Measurements from ENCODE around the gene HS3ST5.
"Not testable (repeated sequence)": the region's sequence is repeated elsewhere in the genome, so short reads cannot be mapped to it uniquely, and the experiment has no call there.

HS3ST5 gene

DNA sequence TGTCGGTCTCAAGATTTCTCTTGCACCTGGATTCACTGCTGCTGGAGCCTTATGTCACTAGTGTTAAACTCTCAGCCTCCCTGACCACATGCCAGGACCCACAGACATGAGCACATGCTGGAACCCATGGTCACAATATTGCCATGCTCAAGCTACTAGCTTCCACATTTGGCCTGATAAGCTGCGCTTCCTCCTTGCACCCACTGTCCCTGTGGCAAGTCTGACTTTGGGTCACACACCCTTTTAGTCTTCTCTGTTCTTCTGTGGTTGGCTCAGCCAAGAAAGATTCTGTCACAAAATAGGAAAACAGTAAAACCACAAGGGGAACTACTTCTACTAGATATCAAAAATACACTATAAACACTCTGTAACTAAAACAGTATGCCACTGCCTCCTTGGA lies 303.0 kb downstream of the HS3ST5 start:
- no peak overlapping the region for H3K27ac ChIP-seq
- no peak for TF ChIP-seq ZFX (IDR thresholded peaks at IDR 0.05; ENCODE audit: borderline replicate concordance)
- TF ChIP-seq, protein P1, sequence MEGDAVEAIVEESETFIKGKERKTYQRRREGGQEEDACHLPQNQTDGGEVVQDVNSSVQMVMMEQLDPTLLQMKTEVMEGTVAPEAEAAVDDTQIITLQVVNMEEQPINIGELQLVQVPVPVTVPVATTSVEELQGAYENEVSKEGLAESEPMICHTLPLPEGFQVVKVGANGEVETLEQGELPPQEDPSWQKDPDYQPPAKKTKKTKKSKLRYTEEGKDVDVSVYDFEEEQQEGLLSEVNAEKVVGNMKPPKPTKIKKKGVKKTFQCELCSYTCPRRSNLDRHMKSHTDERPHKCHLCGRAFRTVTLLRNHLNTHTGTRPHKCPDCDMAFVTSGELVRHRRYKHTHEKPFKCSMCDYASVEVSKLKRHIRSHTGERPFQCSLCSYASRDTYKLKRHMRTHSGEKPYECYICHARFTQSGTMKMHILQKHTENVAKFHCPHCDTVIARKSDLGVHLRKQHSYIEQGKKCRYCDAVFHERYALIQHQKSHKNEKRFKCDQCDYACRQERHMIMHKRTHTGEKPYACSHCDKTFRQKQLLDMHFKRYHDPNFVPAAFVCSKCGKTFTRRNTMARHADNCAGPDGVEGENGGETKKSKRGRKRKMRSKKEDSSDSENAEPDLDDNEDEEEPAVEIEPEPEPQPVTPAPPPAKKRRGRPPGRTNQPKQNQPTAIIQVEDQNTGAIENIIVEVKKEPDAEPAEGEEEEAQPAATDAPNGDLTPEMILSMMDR (IDR thresholded peaks at IDR 0.05) = no peak

DNA sequence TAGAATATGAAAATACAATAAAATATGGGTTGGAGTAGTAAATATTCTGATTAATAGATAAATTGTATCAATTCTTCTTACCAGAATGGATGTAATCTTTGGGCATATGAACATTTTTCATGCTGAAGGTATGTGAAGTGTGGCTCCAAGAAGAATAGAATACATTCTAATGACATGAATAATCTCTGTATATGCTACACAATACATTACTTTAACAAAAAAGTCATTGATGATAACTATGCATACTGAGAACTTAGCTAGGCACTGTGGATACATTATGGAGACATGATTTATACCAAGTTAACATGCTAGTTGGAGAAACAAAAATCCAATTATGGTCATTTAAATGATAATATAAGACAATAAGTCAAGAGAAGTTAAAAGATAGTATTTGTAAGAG lies 309.2 kb downstream of the HS3ST5 start:
- no peak for TF ChIP-seq ZFX (IDR thresholded peaks at IDR 0.05; ENCODE audit: borderline replicate concordance)
- H3K27ac ChIP-seq = no peak overlapping the region

DNA sequence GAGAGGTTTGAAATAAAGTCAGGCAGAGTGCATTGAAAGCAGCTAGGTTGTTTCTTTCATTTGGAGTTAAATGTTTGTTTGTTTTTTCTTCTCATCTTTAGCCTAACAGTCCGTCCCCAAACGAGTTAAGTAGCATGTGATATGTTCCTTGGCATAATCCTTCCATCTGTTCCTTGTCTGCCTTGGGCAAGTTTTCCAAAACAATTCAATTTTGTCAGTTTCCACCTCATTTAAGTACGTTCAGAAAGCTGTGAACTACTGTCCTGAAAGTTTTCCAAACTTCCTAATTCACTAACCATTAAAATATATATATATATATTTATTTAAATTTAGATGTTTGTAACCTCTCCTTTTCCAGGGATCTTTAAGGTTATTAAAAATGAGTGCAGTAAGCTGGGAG lies 310.1 kb downstream of the HS3ST5 start:
- TF ChIP-seq, protein P1 (IDR thresholded peaks at IDR 0.05) = no peak
- no peak for TF ChIP-seq ZFX (IDR thresholded peaks at IDR 0.05; ENCODE audit: borderline replicate concordance)
- no peak overlapping the region for H3K27ac ChIP-seq

DNA sequence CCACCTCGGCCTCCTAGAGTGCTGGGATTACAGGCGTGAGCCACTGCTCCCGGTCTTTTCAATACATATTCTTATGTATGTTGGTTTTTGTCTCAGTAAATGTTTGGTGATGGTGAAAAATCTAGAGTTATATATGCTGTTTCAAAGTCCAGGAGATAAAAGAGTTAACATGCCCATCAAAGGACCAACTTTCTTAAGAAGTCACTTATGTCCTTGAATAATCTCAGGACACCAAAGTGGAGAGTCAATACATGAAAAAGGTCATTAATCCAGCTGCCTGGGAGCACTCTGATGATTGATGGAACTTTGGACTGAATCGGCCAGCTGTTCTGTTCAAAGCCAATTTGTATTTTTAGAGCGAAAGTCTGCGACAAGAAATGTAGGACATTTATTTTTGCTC lies 312.1 kb downstream of the HS3ST5 start:
- no peak for TF ChIP-seq ZFX (IDR thresholded peaks at IDR 0.05; ENCODE audit: borderline replicate concordance)
- TF ChIP-seq, protein P1 (IDR thresholded peaks at IDR 0.05) = no peak
- no peak overlapping the region for H3K27ac ChIP-seq

DNA sequence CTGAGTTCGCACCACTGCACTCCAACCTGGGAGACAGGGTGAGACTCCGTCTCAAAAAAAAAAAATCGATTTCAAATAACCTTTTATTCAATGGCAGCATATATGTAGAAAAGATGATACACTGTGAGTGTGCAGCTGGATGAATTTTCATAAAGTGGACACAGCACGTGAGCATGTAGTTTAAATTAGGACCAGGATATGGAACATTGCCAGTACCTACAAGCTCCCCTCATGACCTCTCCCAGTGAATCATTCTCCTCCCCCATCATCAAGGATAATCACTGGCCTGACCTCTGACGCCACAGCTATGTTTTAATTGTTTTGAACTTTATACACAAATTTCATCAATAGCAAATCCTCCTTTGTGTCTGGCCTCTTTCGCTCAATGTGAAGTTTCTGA lies 318.1 kb downstream of the HS3ST5 start:
- no peak for TF ChIP-seq ZFX (IDR thresholded peaks at IDR 0.05; ENCODE audit: borderline replicate concordance)
- TF ChIP-seq, protein P1 (IDR thresholded peaks at IDR 0.05) = no peak
- H3K27ac ChIP-seq = no peak overlapping the region

DNA sequence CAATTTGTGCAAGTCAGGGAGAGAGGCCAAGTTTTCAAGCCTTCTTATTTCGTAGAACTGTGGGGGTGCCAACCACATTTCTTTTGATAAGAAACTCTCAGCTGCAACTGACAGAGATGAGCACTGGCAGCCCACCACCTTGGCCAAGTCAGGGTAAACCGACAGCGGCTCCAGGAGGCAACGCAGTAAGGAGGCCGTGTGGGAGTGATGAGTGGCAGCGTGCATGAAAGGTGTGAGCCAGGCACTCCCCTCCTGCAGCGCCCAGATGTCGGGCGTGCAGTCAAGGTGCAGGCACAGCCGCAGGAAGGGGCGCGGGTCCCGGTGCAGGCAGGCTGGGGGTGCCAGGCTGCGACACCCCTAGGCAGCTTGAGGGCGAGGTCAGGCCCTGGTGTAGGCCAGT lies 322.6 kb downstream of the HS3ST5 start:
- no peak for TF ChIP-seq ZFX (IDR thresholded peaks at IDR 0.05; ENCODE audit: borderline replicate concordance)
- TF ChIP-seq, protein P1 (IDR thresholded peaks at IDR 0.05) = no peak
- no peak overlapping the region for H3K27ac ChIP-seq

DNA sequence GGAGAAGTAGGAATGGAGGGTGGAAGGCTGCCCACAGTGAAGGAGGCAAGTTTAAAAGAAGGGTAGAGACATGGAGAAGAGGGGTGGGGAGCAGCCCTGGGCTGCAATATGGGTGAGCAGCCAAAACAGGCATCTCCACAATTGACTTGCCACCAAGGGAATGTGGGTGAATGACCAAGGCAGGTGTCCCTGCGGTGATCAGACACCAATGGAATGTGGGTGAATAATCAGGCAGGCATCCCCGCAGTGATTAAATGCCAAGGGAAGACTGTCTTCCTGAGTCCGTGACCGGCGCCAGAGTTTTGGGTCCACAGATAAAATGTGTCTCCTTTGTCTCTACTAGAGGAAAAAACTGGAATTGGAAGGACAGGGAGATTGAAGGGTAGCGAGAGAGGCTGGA lies 325.7 kb downstream of the HS3ST5 start:
- H3K27ac ChIP-seq = not testable (repeated sequence)

DNA sequence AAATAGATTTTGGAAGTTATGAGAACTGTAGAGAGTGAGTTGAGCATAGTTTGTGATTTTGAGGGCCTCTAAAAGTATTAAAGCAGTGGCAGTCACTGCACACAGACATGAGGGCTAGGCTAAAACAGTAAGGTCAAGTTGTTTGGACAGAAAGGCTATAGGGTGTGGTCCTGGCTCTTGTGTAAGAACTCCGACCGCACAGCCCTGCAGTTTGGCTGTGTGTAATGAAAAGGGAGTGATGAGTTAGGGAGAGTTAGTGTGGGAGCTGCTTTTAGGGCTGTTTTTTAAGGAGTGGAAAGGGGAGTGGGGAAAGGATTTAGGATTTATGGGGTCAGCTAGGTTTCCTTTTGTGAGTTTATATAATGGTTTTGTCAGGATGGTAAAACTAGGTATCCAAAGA lies 328.7 kb downstream of the HS3ST5 start:
- H3K27ac ChIP-seq = not testable (repeated sequence)

DNA sequence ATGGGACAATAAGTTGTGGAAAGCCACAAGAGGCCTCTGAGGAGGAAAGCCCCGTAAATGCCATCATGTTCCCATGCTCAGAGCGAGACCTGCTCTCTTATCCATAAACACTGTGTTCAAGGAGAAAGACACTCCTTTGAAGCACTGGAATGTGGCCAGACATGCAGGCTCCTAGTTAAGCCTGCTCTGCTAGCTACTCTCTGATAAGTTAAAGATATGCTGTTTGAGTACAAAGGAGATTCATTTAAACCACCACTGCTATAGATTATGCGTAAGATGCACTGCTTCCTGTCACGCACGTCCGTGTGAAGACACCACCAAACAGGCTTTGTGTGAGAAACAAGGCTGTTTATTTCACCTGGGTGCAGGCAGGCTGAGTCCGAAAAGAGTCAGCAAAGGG lies 331.3 kb downstream of the HS3ST5 start:
- not testable (repeated sequence) for H3K27ac ChIP-seq

DNA sequence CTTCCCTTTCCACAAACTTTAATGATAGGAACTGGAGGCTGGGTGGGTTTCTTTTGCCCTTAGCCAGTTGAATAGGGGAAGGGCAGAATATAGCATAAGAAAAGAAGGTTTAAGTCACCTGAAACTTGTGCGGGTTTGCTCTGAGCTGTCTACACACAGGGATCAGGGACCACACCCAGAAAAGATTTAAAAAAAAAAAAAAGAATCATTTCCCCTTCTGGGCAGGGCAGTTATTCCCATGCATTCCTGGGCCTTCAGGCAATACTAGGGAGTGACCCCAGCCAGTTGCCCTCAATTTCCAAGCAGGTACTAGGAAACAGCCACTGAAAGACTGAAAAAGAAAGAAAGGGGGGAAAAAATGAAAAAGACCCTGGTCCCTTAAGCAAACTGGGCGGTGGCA lies 332.3 kb downstream of the HS3ST5 start:
- TF ChIP-seq ZFX (IDR thresholded peaks at IDR 0.05; ENCODE audit: borderline replicate concordance) = no peak
- TF ChIP-seq, protein P1 (IDR thresholded peaks at IDR 0.05) = no peak
- no peak overlapping the region for H3K27ac ChIP-seq
